ENCODE data around the gene E2F6.

GRCh38 chr2:11495844-11496681 lies 30.1 kb upstream of the E2F6 start:
- TF ChIP-seq CTCF (IDR thresholded peaks at IDR 0.05; ENCODE audit: borderline replicate concordance, extremely low read depth, low read length, poor library complexity, severe bottlenecking) = no peak
- no peak for TF ChIP-seq EZH2 (IDR thresholded peaks at IDR 0.05; ENCODE audit: borderline replicate concordance, low read depth, low read length, severe bottlenecking)

All from DND-41 (cell line).